GM21717 (cell line): ENCODE measurements around the gene TLE1.
"Not testable (repeated sequence)": the region's sequence is repeated elsewhere in the genome, so short reads cannot be mapped to it uniquely, and the experiment has no call there.

Experiments
- ATAC-seq: cut with Tn5 transposase; IDR thresholded peaks from one replicate; pipeline ENCODE4 v1.9.1; 2021; ENCODE audit warnings: mild to moderate bottlenecking, moderate library complexity; ENCODE audit not compliant: unreplicated experiment

TLE1 gene

GRCh38 chr9:81653240-81653639 is 36.1 kb downstream of the TLE1 start:
- no peak for ATAC-seq

- no peak for ATAC-seq
Measured at GRCh38 chr9:81652058-81652687, 37.2 kb downstream of the TLE1 start.

- ATAC-seq, result no peak
Measured at GRCh38 chr9:81650586-81651515, 38.5 kb downstream of the TLE1 start.

- no peak for ATAC-seq
Measured at GRCh38 chr9:81649475-81650240, 39.7 kb downstream of the TLE1 start.

- ATAC-seq, result no peak
Measured at GRCh38 chr9:81648891-81649290, 40.5 kb downstream of the TLE1 start.

GRCh38 chr9:81646337-81646736 is 43.0 kb downstream of the TLE1 start:
- ATAC-seq, result no peak

GRCh38 chr9:81644513-81644912 is 44.8 kb downstream of the TLE1 start:
- ATAC-seq, result not testable (repeated sequence)

- no peak for ATAC-seq
Measured at GRCh38 chr9:81637276-81637675, 52.1 kb downstream of the TLE1 start.

- ATAC-seq, result no peak
Measured at GRCh38 chr9:81636255-81636599, 53.1 kb downstream of the TLE1 start.

- ATAC-seq, result no peak
Measured at GRCh38 chr9:81635521-81636254, 53.7 kb downstream of the TLE1 start.

GRCh38 chr9:81634915-81635516 is 54.3 kb downstream of the TLE1 start:
- no peak for ATAC-seq

- ATAC-seq, result no peak
Measured at GRCh38 chr9:81633952-81634854, 55.1 kb downstream of the TLE1 start.

- ATAC-seq, result no peak
Measured at GRCh38 chr9:81632599-81632998, 56.7 kb downstream of the TLE1 start.

GRCh38 chr9:81631218-81631745 is 58.1 kb downstream of the TLE1 start:
- ATAC-seq, result no peak

- no peak for ATAC-seq
Measured at GRCh38 chr9:81629440-81629839, 59.9 kb downstream of the TLE1 start.

- no peak for ATAC-seq
Measured at GRCh38 chr9:81628897-81629296, 60.5 kb downstream of the TLE1 start.

GRCh38 chr9:81627481-81627880 is 61.9 kb downstream of the TLE1 start:
- ATAC-seq, result no peak

- ATAC-seq, result no peak
Measured at GRCh38 chr9:81626511-81626910, 62.8 kb downstream of the TLE1 start.

- ATAC-seq, result no peak
Measured at GRCh38 chr9:81625969-81626368, 63.4 kb downstream of the TLE1 start.
